ENCODE data around the gene ARHGAP25. TPM values are rescaled to one million over a fixed set of nuclear protein-coding genes. Genes with fewer than 3 reads are reported as not detected.
A peak's percentile ranks its signal among the peaks of the same experiment; 100 is the strongest.

Gene ARHGAP25
- total RNA-seq, 1 donor from 2014 or later, result 12.1 TPM

DNA sequence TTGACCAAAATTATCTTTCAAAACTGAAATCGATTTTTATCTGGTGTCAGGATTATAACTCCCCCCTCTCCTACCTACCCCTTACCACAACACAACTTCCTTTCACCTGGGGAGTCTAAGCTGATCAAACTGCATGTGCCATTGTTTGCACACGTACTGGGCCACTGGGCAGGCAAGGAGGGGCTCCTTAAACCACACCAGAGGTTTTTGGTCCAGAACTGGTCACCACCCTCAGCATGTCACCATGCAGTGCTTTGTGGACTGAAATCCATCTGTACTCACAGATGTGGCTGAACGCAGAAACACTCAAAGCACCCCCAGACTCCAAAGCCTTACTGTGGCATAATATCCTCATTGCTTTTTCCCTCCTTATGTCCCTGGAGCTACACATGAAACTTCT, 13.9 kb upstream of the ARHGAP25 start:
- no peak for DNase-seq

DNA sequence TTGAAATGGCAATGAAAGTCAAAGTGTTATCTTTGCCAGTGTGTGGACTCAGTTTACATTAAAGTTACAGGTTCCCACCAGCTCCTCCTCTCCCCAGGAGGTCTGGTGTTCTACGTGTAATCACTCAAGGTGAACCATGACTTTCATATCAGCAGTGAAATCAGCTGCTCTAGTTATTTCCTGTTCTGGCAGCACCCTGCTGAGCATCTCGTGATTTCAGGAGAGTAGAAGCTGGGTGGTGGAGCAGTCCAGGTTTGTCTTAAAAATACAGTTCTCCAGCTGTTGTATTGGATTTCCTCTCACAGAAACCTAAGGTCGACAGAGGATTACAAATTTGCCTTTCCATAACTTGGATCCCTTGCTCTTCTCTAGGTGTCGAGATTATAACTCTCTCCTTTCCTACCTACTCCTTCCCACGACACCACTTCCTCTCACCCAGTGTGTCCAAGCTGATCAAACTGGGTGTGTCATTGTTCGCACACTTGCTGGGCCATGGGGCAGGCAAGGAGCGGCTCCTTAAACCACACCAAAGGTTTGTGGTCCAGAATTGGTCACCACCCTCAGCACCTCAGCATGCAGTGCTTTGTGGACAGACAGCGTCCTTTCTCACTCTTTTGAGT, 13.0 kb upstream of the ARHGAP25 start:
- no peak for DNase-seq

DNA sequence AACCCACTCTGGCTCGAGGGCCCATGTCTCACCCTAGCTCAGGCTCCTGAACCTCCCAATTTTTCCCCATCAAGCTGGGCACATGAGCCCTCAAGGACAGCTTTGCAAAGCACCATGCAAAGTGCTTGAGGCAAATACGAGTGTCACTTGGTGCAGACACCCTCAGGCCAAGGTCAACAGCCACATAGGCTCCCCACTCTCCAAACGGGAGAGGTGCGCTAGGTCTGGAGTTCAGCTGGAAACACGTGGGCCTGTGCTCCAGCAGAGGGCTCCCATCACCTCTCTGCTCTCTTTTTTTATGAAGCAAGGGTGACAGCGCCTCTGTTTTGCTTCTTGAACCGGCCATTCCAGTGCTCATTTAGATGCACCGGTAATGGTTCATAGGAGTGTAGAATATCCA, 11.9 kb upstream of the ARHGAP25 start:
- DNase-seq, result peak; percentile 14

DNA sequence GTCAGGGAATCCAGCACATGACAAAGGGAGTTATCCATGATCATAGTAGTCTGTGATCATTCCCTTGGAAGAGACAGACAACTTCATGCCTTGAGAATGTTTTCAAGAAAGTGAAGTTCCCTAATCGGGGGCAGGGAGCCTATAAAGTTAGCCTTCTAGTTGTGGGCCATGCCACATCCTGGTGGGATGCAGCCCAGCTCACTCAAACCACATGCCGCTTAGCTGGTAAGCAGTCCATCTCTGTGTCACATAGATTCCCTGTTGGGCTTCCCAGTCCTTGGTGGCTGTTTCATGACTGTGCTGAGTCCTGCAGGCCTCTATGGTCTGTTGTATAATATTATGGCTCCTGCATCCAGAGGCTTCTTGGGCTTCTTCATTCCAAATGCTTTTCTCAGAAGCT, 11.4 kb upstream of the ARHGAP25 start:
- DNase-seq, result no peak

DNA sequence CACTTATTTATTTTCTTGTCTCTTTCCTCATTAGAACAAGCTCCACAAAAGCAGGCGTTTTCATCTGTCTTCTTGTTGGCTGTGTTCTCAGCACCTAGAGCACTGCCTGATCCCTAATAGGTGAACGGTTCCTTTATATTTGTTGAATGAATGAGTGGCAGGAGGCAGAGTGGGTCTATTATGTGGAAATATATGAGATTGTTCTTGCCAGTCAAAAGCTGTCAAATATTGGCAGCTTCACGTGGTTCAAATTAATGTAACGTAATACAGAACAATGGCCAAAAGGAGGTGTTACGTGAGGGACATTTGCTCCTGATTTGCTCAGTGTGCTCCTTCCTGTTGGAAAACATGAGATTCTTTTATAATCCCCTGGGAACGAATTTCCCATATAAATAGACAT, 8.5 kb upstream of the ARHGAP25 start:
- no peak for DNase-seq

DNA sequence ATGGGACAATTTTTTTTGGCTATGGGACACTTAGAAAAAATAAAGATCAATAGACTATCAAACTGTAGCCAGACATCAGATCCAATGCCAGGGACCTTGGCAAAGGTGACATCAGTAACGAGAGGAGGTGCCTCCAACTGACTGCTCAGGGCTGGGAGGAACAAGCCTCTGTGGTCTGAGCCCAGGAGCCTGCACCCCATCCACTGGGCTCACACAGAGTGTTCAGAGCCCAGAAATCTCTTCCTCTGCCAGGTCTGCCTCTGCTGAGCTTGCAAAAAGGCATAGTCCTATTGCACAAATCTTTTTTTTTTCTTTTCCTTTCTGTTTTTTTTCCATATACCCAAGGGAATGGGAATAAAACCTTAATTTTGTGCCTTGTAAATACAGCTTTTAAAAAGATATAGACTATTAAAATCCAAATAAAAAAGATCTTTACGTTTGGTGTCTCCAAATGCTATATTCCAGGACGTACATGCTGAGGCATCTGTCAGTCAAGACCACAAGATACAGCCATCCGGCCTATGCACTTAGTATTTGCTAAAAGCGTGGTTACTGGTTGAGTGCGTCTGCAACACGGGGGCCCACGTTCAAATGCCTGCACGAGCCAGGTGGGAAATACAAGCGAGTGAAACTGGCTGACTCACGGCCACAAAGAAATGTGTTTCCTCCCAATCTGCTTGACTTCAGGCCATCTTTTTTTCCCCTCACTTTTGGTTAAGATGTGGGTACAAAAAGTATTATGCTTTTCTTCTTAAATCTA, 7.8 kb upstream of the ARHGAP25 start:
- DNase-seq, result no peak

DNA sequence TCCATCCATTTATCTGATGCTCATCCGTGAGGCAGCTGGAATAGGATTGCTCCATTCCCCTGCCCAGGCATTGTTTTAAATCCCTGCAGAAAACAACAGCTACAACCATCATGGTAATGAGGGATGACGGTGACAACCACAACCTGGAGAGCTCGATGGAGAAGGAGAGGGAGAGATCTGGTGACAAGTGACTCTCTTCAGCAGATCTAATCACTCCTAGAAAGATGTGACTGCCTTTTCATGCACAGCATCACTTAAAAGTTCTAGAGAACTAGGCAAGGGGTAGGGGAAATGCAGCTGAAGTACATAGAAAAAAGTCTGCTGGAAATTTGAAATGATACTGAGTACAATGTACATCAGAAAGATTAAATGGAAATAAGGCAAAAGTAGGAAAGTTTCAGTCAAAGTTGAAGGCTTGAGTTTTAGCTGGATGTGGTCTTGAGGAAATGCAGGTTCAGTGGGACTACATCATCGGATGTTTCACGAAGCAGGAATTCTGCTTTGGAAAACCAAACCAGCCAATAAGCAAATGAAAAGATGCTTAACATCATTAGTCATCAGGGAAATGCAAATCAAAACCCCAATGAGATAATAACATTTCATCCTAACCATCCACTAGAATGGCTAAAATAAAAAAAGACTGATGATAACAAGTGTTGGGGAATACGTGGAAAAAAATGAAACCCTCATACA, 6.8 kb upstream of the ARHGAP25 start:
- DNase-seq, result no peak

DNA sequence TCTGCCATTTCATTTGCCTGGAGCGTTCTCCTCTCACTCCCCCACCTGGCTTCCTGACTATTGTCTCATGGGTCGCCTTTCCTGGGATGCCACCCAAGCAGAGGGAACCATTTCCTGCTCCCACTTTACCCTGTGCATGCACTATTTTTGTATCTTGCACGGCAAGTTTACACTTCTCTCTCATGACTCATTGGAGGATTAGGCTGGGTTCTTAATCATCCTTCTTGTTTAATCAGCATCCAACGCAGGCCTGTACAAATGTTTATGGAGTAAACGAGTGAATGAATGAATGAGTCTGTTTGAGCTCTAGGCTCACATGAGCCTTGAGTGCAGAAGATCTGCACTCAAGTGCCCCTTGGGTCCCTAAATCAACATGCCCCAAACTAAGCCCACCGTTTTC, 3.8 kb upstream of the ARHGAP25 start:
- no peak for DNase-seq

DNA sequence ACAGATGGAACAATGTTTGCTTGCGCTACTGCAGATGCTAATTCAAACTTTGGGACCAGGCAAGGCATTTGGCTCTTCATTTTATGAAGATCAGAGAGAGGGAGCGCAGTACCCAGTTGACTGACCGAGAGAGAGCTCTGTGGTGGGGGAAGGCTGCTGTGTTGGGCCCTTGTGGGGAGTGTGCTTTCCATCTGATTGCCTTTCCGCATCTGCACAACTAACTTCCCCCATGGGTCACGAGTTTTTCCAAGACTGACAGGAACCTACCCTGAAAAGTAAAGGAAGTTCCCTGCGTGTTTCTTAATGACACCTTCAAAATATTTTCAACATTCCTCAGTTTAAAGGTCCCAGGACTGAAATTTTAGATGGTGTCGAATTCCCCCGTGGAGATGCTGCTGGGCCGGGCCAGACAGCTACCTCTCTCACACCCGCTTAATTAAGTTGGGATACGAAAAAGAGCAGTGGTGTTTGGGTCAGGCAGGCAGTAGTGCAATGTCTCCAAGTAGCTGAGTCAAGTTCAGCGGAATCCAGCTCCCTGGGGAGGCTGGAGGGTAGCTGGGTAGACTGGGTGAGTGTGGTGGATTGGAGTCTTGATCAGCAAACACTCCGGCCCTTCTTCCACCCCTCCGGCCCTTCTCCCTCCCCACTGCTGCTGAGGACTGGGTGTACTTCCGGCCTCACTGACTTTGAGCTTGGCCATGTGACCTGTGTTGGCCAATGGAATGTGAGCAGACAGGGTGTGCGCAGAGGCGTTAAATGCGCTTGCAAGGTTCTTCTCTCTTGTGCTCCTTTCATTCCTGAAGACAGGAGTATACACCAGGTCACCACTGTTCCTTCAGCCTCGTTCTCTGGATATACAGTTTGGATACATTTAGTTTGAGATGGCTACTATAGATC, 2.3 kb upstream of the ARHGAP25 start:
- DNase-seq, result no peak

DNA sequence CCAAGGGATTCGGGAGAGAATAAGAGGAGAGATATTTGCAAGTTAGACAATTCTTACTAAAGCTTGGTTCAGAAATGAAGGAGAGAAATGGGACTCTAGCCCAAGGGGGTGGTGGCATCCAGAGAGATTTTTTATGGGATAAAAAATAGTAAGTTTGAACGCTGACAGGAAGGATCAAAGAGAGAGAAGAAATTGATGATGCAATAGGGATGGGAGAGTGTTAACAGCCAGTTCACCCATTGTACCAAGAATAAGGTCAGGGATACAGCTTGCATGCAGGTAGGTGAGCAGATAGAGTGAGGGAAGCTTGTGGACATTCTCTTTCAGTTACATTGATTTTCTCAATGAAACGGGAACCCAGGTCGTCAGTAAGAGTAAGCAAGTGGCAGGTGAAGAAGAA, 1.2 kb upstream of the ARHGAP25 start:
- DNase-seq, result no peak

DNA sequence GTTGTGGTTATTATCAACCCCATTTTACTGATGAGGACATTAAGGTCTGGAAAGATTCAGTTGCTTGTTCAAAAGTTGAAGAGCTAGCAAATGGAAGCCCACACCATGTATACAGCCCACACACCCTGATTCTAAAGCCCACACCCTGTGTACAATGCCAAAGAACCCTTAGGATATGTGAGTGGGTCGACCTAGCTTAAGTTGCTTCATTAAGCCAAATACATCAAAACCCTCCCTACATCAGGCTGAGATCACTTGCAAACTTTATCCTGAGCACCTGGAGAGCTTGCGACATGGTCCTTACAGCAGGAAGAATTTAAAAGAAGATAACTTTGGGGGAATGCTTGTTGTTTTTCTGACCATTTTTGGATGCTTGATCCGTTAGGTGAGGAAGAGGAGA, 435 bp upstream of the ARHGAP25 start:
- no peak for DNase-seq

DNA sequence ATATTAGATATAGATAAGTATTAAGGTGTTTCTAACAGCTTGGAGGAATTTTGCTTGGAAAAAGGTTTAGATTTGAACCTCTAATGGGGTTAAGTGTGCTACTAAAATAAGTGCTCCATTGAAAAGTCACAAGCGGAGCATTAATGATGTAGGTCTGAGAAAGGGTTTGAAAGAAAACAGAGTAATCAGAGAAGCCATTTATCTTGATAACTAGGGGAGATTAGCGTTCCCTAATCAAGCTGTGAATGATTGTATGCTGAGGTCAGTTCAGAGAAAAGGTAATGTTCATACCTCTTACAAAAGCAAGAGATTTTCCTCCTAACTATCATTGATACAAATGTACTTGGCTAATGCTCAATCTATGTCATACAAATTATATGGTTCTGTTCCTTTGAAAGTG, 1.5 kb downstream of the ARHGAP25 start:
- no peak for DNase-seq

DNA sequence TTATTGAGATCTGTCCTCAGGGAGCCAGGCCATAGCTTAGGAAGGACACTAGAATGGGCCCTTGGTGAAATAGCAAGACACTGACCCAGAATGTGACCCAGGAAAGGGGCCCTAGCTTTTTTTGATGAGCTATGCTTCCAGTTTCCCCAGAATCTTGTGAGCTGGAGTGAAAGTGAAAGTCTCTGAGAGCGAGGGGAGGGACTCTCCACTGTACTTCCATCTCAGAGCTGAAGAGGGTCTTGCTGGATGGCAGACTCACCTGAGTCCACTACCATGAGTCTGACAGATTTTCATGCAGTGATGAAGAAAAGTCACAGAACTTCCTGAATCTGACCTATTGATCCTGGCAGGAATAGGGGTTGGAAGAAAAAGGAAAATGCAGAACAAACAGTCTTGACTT, 3.1 kb downstream of the ARHGAP25 start:
- no peak for DNase-seq

DNA sequence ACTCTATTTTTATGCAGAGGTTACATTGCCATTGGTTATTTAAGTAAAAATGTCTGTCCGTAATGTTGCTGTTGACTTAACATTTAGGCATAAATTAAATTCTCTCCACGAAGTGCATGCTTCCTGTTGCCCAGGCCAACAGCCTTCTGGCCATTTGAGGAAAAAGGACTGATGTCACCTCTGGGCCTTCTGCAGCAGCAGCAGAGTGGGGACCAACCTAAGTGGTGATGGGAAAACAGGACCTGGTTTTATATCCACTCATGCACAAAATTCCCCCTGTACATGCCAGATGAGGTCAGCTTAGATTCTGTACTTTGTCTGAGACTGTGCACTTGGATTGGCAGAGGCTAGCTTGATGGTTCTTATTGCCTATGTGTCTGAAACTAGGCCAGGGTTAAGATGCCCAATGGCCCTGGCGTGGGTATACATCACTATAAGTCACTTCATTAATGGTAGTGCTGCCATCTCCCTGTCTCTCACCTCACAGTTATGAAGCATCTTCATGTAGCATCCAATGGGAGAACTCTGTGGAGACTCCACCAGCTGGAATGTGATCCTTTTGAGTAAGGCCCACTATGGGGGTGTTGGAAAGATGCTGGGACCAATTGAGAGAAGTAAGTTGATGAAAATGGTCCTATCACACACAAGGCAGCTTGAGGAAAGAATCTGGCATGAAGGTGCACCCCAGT, 4.4 kb downstream of the ARHGAP25 start:
- DNase-seq, result no peak

DNA sequence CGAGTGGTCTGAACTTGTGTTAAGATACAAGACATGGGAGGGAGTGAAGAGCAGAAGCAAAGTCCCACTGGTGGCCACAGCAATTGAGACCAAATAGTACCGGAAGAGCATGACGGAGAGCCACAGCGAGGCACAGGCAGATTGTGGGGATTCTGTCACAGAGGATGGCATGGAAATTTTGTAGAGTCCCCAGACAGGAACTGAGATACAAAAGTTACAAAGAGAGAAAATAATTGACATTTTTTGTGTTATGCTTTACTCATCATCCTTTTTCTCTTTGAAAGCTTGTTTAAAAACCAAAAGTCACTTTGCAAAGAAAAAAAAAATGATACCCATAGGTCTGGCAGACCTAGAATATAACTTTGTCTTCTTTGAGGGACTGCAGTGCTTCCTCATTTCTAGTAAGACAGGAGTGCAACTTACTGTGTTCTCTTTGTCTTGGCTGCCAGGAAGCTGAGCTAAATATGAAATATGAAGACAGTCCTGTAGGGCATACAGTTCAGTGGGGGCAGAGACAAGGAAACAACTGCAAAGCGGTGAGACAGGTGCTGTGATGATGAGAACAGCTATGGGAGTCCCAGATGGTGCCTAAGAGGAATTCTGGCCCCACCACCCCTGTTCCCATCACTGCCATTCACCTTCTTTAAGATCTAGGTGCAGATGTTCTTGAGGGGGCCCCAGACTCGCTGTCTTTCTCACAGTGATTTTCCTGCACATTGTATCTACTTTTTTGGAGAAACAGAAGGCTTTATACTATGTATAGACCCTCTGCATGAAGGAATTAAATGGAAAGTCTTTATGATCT, 5.2 kb downstream of the ARHGAP25 start:
- no peak for DNase-seq

DNA sequence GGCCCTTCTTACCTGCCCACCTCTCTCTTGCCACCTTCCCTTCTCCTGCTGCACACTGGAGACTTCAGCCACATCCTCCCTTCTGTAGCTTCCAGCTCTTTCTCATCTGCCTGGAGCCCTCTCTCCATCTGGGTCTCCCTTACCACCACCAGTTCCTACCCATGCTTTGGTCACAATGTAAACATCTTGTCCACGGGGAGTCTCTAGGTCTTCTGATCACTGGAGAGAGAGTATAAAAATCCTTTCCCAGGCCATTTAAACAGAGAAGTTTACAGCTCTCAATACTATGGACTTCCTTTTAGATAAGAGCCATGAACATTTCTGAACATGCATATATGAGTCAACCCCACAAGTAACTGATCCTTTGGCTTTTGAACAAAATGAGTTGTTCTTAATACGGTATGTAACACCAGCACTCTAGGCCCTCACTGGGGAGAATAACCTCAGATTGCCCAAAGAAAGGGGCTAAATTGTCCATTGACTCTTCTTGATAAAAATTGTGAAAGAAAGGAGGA, 5.8 kb downstream of the ARHGAP25 start:
- DNase-seq, result no peak

DNA sequence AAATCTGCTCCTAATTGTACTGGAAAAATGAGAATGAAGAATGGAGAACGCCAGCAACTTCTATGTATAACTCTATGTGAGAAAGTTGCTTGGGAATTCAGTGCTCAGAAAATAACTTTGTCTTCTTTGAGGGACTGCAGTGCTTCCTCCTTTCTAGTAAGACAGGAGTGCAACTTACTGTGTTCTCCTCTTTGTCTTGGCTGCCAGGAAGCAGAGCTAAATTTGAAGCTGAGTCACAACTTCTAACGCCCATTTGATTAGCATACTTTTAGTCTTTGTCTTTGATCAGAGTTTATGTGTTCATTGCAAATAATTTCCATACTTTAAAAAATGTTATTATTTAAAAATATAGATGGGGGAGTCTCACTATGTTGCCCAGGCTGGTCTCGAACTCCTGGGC, 6.6 kb downstream of the ARHGAP25 start:
- DNase-seq, result no peak

DNA sequence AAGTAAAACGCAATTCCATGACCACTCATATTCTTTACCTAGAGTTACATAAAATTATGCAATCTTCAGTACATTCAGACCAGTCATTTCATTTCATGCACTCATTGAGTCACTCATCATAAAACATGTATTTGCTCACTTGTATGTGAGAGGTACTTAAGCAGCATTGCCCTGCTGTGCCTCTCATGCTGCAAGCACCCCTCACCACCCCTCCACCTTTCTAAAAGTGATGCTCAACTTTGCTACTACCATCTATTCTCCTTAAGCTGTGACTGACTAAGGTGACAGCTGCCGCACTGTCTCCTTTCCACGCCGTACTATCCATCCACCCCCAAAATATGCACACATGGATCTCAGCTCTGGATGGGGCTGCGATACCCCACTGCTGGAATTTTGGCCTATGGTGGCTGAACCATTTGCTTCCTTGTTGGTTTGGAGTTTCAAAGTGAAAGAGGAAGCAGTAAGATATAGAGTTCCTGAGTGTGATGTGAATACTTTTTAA, 7.2 kb downstream of the ARHGAP25 start:
- no peak for DNase-seq

DNA sequence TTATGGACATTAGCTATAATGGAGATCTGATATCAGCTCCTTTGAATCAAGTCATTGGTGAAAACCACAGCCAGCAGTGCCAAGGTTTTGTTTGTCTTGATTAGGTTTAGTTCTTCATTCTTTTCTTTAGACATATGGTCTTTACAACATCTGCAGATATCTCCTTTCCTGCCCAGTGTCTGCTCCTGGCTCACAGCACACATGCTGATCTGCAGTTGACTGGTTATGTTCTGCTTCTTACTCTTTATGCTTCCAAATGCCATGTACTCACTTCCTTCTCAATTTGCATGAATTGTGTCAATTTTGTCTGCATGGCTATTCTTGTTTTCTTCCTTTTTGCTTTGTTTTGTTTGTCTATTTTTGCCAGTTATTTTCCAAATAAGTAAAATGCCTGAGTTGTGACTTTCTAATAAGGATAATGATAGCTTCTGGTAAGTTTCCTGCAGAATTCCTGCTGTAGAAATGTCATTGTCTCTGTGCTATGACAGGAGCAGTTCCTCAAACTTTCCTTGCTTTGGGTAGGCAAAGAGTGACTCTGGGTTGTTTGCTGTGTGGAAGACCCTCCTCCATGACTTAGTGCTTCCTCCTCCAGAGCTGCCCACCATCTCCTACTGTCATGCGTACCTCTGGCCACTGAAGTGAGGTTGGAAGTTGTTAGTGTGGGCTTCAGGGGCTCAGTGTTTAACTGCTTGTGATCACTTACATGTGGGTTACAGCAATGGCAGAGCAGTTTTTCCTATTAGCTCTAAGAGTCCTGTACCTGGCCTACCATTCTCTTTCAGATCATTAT, 8.2 kb downstream of the ARHGAP25 start:
- DNase-seq, result no peak

DNA sequence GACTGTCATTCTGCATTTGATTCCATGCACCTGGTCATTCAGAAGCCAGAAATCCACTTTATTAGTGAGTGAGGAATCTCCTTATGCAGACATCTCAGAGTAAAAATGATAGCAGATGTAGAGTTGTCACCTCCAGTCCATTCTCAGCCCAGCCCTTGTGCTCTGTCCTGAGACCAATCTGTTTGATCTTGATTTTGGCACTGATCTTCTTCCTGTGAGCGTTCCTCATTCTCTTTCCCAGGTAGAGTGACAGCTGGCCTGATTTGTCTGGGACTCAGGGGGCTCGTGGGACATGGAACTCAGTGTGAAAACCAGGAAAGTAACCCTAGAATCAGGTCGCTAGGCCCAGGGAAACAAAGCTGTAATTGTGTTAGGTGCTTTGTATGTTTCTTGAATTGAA, 8.9 kb downstream of the ARHGAP25 start:
- no peak for DNase-seq

Measured in dermis blood vessel endothelial cell (primary cell).